Fibroblast of villous mesenchyme (primary cell): ENCODE measurements around the gene NOTO. TPM values are rescaled to one million over a fixed set of nuclear protein-coding genes. Genes with fewer than 3 reads are reported as not detected.
"Not testable (repeated sequence)": the region's sequence is repeated elsewhere in the genome, so short reads cannot be mapped to it uniquely, and the experiment has no call there.

Experiments used
- DNase-seq: peaks from one replicate; pipeline ENCODE4 v3.0.0-alpha.2; 2010; ENCODE audit warnings: low read depth
- H3K4me3 ChIP-seq: 2 replicates; pipeline ENCODE4 v1.5.1; 2011; ENCODE audit warnings: low read depth, mild to moderate bottlenecking, low read length
- total RNA-seq: library from RNA; depleted of rRNA; stranded (reverse); fragments of >200 nt; gene quantifications from 2 replicates; pipeline ENCODE4 v1.2.3, GENCODE V29; 2012
- TF ChIP-seq, protein P1 (sequence below): IDR thresholded peaks from 2 replicates; pipeline ENCODE4 v1.5.1; 2012; ENCODE audit warnings: low read depth, mild to moderate bottlenecking, low read length; ENCODE audit not compliant: insufficient read depth

The NOTO gene, protein sequence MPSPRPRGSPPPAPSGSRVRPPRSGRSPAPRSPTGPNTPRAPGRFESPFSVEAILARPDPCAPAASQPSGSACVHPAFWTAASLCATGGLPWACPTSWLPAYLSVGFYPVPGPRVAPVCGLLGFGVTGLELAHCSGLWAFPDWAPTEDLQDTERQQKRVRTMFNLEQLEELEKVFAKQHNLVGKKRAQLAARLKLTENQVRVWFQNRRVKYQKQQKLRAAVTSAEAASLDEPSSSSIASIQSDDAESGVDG
- not detected in 2 replicates for total RNA-seq

DNA sequence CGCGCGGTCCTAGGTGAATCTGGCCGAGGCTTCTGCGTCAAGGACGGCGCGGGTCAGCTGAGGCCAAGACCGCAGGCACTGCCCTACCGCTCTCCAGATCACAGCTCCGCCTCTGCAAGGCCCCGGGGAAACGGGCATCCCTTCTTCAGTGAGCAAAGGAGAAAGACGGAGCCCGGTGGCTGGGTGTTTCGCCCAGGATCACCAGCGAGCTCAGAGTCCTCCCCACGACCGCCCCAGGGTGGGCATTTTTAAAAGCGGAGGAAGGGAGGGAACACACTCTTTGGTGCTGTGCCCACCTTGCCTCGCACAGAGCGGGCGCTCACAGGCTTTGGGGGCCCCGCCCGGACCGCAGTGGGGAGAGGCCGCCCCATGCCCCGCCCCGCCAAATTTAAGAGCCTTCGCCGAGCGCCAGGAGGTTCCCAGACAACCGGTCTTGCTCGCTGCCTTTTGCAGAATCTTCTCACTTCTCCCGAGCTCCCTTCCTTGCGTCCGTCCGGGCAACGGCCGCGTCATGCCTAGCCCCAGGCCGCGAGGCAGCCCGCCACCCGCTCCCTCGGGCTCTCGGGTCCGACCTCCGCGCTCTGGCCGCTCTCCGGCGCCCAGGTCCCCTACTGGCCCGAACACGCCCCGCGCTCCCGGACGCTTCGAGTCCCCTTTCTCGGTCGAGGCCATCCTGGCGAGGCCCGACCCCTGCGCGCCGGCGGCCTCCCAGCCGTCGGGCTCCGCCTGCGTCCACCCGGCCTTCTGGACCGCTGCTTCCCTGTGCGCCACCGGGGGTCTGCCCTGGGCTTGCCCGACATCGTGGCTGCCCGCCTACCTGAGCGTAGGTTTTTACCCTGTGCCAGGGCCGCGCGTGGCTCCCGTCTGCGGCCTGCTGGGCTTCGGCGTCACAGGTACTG, at the start of gene NOTO:
Gene NOTO, plus strand, starts transcription at position 419 of the 899 bp plus-strand sequence. Its CDS starts 93 bp downstream, at position 512.
- peak within 1 kb of the TSS; percentile 10 for H3K4me3 ChIP-seq
- TF ChIP-seq, protein P1, sequence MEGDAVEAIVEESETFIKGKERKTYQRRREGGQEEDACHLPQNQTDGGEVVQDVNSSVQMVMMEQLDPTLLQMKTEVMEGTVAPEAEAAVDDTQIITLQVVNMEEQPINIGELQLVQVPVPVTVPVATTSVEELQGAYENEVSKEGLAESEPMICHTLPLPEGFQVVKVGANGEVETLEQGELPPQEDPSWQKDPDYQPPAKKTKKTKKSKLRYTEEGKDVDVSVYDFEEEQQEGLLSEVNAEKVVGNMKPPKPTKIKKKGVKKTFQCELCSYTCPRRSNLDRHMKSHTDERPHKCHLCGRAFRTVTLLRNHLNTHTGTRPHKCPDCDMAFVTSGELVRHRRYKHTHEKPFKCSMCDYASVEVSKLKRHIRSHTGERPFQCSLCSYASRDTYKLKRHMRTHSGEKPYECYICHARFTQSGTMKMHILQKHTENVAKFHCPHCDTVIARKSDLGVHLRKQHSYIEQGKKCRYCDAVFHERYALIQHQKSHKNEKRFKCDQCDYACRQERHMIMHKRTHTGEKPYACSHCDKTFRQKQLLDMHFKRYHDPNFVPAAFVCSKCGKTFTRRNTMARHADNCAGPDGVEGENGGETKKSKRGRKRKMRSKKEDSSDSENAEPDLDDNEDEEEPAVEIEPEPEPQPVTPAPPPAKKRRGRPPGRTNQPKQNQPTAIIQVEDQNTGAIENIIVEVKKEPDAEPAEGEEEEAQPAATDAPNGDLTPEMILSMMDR, result no peak
- peak; percentile 50 for DNase-seq

DNA sequence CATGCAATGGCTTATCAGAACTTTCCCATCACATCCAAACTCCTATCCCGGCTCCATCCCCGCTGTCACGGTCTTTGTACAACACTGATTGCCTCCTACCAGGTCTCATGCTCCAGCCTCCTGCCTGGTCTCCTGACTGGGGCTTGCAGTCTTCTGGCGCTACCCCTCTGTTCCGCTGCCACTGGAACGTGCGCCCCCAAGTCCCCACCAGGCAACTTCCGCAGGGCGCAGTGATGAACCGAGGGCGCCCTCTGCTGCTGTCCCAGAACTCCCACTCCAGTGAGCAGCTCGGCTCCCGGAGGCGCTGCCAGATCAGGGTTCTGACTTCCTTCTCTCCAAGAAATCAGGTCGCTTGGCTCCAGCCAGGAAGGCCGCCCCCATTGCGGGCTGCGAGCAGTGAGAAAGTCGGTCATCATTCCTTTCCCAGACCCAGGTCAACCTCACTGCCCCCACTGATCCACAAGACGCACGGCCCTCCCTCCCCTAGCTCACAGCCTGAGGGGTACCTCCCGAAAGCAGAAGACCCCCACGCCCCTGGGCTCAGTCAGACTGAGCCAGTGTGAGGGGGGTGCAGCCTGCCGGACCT, 45.7 kb upstream of the NOTO start:
- DNase-seq, result peak; percentile 54
- TF ChIP-seq, protein P1, result peak; percentile 82
- no peak overlapping the region for H3K4me3 ChIP-seq

DNA sequence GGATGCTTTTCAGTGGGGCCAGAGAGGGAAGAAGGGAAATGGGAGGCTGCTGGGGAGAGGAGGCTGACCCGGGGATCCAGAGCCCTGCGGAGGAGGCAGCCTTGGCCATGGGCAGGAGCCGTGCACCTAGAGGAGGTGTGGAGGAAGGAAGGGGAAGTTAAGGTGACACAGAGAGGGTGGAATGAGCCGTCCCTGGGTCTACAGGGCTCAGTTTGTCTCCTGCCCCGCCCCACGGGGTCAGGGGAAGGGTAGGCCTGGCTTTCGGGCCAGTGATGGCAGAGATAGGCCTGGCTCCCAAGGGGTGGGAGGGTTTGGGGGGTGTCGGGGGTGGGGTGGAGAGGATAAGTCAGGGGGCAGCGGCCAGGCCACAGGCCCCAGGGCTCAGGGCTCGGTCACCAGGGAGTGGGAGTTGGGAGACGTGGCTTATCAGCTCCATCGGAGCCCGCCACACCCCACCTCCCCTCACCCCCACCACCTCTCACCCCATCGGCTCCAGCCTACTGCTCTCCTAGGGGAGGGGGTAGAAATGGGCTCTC, 39.5 kb upstream of the NOTO start:
- no peak for DNase-seq
- no peak overlapping the region for H3K4me3 ChIP-seq
- TF ChIP-seq, protein P1, result no peak

DNA sequence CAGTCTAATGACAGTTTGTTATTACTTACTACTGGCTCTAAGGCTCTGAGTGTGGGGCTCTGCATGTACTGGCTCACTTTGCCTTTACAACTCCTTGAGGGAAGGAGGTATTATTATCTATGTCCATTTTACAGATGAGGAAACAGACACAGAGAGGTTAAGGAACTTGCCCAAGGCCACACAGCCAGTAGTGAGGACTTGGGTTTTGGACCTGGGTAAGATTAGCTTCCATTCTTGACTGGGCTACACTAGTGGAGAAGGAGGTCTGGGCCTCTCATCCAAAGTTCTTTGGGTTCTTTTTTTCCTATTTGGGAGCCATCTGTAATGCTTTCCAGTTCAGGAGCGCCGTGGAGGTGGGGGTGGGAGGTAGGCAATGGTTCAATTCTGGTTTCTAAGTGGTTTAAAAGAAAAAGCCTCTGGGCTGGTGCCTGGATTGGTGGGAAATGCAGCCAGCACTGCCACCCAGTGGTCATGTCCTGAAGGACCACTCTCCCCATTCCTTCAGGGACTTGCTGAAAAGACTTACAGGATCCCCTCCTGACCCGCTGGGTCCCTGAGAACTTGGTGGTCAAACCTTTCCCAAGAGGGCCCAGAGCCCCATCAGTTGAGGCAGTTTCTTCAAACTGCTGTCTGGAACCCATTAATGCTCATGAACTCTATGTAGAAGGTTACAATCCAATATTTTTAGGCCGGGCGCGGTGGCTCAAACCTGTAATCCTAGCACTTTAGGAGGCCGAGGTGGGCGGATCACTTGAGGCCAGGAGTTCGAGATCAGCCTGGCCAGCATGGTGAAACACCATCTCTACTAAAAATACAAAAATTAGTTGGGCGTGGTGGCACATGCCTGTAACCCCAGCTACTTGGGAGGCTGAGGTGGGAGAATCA, 38.6 kb upstream of the NOTO start:
- DNase-seq, result peak; percentile 68
- no peak overlapping the region for H3K4me3 ChIP-seq
- TF ChIP-seq, protein P1, result peak; percentile 92

DNA sequence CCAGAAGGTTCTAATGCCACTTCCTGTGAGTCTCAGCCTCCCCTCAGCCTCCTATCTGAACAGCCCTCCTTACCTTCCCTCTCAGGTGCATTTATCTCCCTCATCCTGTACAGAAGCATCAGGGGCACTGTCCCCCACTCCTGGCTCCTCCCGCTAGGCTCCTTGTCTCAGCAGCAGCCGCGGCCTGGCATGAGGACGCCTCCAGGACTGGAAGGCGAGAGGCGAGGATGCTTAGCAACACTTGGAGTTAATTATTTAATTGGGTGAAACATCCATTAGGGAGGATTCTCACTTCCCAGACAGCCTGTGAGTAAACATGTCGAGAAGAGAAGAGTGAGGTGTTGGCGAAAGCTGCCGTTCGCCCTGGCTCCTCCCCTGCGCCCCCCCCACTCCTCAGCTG, 36.4 kb upstream of the NOTO start:
- DNase-seq, H3K4me3 ChIP-seq: not testable (repeated sequence)

DNA sequence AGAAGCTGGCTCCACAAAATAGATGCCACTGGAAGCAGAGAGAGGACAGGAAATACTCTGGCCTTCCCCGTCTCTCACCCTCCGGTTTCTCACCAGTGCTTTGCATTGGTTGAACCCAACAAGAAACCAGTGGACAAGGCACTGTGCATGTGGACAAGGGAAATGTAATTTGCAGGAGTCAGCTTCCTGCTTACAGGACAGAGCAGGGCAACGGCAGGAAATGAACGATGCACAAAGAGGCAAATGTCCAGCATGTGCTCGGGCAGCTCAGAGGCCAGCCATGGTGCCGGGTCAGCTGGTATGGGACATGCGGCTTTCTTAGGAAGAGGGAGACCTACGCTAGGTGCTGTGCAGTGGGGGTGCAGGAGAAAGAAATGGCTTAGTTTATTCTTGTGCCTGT, 35.6 kb upstream of the NOTO start:
- DNase-seq, H3K4me3 ChIP-seq: not testable (repeated sequence)

DNA sequence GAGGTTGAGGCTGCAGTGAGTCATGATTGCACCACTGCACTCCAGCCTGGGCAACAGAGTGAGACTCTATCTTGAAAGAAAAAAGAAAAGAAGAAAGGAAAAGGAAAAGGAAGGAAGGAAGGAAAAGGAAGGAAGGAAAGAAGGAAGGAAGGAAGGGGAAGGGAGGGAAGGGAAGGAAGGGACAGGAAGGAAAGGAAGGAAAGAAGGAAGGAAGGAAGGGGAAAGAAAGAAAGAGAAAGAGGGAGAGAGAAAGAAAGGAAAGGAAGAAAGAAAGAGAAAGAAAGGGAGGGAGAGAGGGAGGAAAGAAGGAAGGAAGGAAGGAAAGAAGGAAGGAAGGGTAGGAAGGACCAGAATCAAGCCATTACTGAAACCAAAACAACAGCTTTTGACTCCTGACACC, 34.0 kb upstream of the NOTO start:
- H3K4me3 ChIP-seq, DNase-seq: not testable (repeated sequence)

DNA sequence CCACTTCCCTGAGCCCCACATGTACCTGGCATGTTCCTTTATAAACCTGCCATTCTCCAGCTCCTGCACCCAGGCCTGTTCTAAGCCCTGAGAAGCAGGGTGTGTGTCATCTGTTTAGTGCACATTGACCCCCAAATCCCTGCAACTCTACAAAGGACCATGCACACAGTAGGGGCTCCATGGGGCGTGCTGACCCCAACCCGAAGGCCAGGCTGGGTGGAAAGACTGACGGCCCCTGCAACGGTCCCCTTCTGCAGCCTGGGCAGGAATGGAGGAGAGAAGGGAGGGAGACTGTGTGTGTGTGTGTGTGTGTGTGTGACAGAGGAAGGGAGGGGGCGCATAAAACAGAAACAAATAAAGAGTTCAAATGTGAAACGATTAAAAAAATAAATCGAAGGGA, 32.0 kb upstream of the NOTO start:
- DNase-seq, H3K4me3 ChIP-seq: not testable (repeated sequence)
